Motor neuron (in vitro differentiated cells): ENCODE measurements around the gene HOXC13. TPM values are rescaled to one million over a fixed set of nuclear protein-coding genes. Genes with fewer than 3 reads are reported as not detected.

Experiments used
- ATAC-seq, 8 experiments: fragments of 200-7000 bp; cut with Tn5 transposase; replicated peaks in 6 of 8; 2 replicates each; pipeline ENCODE4 v1.8.0; 2021; ENCODE audit warnings: mild to moderate bottlenecking in 8 of 8, moderate library complexity in 8 of 8
- H3K27ac ChIP-seq, 2 donors: fragments of 250-450 bp; sonication (Bioruptor Pico); 2 replicates each; pipeline ENCODE4 v1.9.0; 2021; ENCODE audit warnings: antibody characterized with exemption in 2 of 2, mild to moderate bottlenecking in 2 of 2, moderate library complexity in 1 of 2
- H3K4me1 ChIP-seq, 2 donors: fragments of 250-450 bp; sonication (Bioruptor Pico); replicated peaks in 1 of 2; 2 replicates each; pipeline ENCODE4 v1.6.1; 2021; ENCODE audit warnings: antibody characterized with exemption in 2 of 2, mild to moderate bottlenecking in 2 of 2, moderate library complexity in 1 of 2
- H3K4me3 ChIP-seq, 5 donors: fragments of 250-450 bp; sonication (Bioruptor Pico); 2 replicates each; pipeline ENCODE4 v1.9.0; 2021; ENCODE audit warnings: antibody characterized with exemption in 5 of 5, mild to moderate bottlenecking in 5 of 5, moderate library complexity in 4 of 5
- WGBS, 10 experiments: fragments of 450-650 bp; shearing (Covaris generic); methylation state at CpG; one replicate each; pipeline ENCODE4 v1.0.0; 2022; 5-methylcytosine and 5-hydroxymethylcytosine counted together
- in situ Hi-C, 9 experiments: fragments of 400-800 bp; cut with MboI; loops; one replicate each; pipeline ENCODE4 v1.15.0; 2021; ENCODE audit warnings: low sequenced_read_pairs in 9 of 9, low pct_unique_long_range_greater_than_20kb in 2 of 9; ENCODE audit not compliant: unreplicated experiment in 9 of 9
- total RNA-seq, 8 experiments: library from RNA; unstranded; fragments of 300-600 nt; gene quantifications; 2 replicates each; pipeline versions ENCODE4 v1.2.3 to v1.2.4, GENCODE V29; 2022

HOXC13 gene
- total RNA-seq, 8 experiments from 2014 or later, result 0.05 to 4.7 (median 0.38) TPM; not detected in 2

GRCh38 chr12:53994264-53995001 is 55.8 kb downstream of the HOXC13 start:
- 0 to 37% (median 6%) methylated on average over 2 to 18 of the region's 60 CpGs; no CpG with 5 or more reads in 7 of the 10 experiments for WGBS, 10 experiments
- Histone ChIP-seq H3K4me1 (peaks cover 10 to 20% of the 10 kb centered on the region in 2 donors), H3K4me3 (no peak overlapping the region), H3K27ac (no peak overlapping the region)
- peak in 7 of 8 experiments; percentile 11 to 52 (median 40) for ATAC-seq
- in situ Hi-C loops, result no loop called here

- ATAC-seq, result peak in 3 of 8 experiments; percentile 7 to 35 (median 16)
- 0 to 9% (median 2%) methylated on average over 1 to 9 of the region's 17 CpGs; no CpG with 5 or more reads in 6 of the 10 experiments for WGBS, 10 experiments
- H3K4me3 ChIP-seq, result no peak overlapping the region
- in situ Hi-C loops, result no loop called here
- H3K27ac ChIP-seq, result no peak overlapping the region
- peaks cover 10 to 20% of the 10 kb centered on the region in 2 donors for H3K4me1 ChIP-seq
Observed at GRCh38 chr12:53995002-53995377, 56.4 kb downstream of the HOXC13 start.

GRCh38 chr12:53995378-53996239 is 57.0 kb downstream of the HOXC13 start:
- in situ Hi-C loops, result no loop called here
- 5 to 44% (median 17%) methylated on average over 5 to 17 of the region's 48 CpGs; no CpG with 5 or more reads in 7 of the 10 experiments for WGBS, 10 experiments
- H3K4me3 ChIP-seq, result peak overlapping the region in 2 of 5 donors; percentile 3 to 6
- H3K27ac ChIP-seq, result no peak overlapping the region
- peak in 7 of 8 experiments; percentile 9 to 58 (median 18) for ATAC-seq
- peaks cover 10 to 22% of the 10 kb centered on the region in 2 donors for H3K4me1 ChIP-seq

Other genes with a start within 250 kb of the HOXC13 start
- 100 to 1,000 TPM in 1 of 8 experiments, 10 to 100 TPM in 7; 28.8 to 141 (median 64.2) TPM for gene CALCOCO1, start 211.4 kb upstream of the HOXC13 start, total RNA-seq
- 1 to 10 TPM in 1 of 8 experiments, not detected in 7; 1.1 TPM for gene CISTR, start 186.9 kb upstream of the HOXC13 start, total RNA-seq
- gene HOXC12, start 16.1 kb downstream of the HOXC13 start, total RNA-seq, result 1 to 10 TPM in 1 of 8 experiments, under 1 TPM in 5, not detected in 2; 0.13 to 5.2 (median 0.34) TPM
- 1 to 10 TPM in 1 of 8 experiments, under 1 TPM in 5, not detected in 2; 0.08 to 9.5 (median 0.35) TPM for gene HOXC11, start 34.3 kb downstream of the HOXC13 start, total RNA-seq
- gene HOTAIR, start 36.1 kb downstream of the HOXC13 start, total RNA-seq, result 1 to 10 TPM in 1 of 8 experiments, under 1 TPM in 4, not detected in 3; 0.14 to 8.0 (median 0.42) TPM
- gene HOXC10, start 46.3 kb downstream of the HOXC13 start, total RNA-seq, result 10 to 100 TPM in 1 of 8 experiments, 1 to 10 TPM in 2, under 1 TPM in 2, not detected in 3; 0.14 to 75.5 (median 1.0) TPM
- gene HOXC9, start 61.3 kb downstream of the HOXC13 start, total RNA-seq, result 10 to 100 TPM in 2 of 8 experiments, 1 to 10 TPM in 6; 1.2 to 21.2 (median 2.3) TPM
- 10 to 100 TPM in 3 of 8 experiments, 1 to 10 TPM in 3, under 1 TPM in 2; 0.33 to 20.6 (median 4.9) TPM for gene HOXC8, start 70.2 kb downstream of the HOXC13 start, total RNA-seq
- gene HOXC6, start 89.6 kb downstream of the HOXC13 start, total RNA-seq, result 10 to 100 TPM in 7 of 8 experiments, 1 to 10 TPM in 1; 6.1 to 59.7 (median 22.2) TPM
- 10 to 100 TPM in 4 of 8 experiments, 1 to 10 TPM in 4; 4.4 to 49.2 (median 10.4) TPM for gene HOXC5, start 94.2 kb downstream of the HOXC13 start, total RNA-seq
- gene HOXC4, start 115.0 kb downstream of the HOXC13 start, total RNA-seq, result 10 to 100 TPM in 7 of 8 experiments, 1 to 10 TPM in 1; 9.5 to 73.9 (median 40.4) TPM